NB4 (cell line): ENCODE results near the gene CIB2.

Experiments used
- MYC ChIP-seq: IDR thresholded peaks from 2 replicates; pipeline ENCODE4 v1.6.1; 2011; ENCODE audit warnings: low read depth, low read length
- POLR2A ChIP-seq: IDR thresholded peaks from 2 replicates; pipeline ENCODE4 v1.6.1; 2011; ENCODE audit warnings: mild to moderate bottlenecking; ENCODE audit not compliant: insufficient read length; ENCODE audit errors: extremely low read depth
- TF ChIP-seq, protein P1 (sequence below): IDR thresholded peaks from one replicate; pipeline ENCODE4 v1.5.1; 2012; ENCODE audit warnings: low read depth, low read length
- TF ChIP-seq, protein P2 (sequence below): IDR thresholded peaks from 2 replicates; pipeline ENCODE4 v1.6.1; 2011; ENCODE audit warnings: low read depth, low read length

DNA sequence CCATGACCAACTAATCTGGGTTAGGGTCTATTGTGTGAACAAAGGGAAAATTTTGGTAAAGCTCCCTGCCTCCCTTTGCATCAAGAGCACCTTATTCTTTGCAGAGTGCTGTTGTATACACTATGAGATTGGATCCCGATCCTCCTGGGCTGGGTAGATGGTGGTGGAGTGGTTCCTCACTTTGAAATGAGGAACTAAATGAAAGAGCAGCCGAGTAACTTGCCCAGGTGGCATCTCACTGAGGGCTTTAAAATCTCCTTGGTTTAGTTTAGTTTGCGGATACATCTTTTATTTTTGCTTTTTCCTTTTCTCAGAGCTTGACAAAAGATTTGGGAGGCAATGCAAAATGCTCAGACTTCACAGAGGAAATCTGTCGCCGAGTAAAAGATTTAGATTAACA, 37.4 kb upstream of the CIB2 start:
- TF ChIP-seq, protein P1, sequence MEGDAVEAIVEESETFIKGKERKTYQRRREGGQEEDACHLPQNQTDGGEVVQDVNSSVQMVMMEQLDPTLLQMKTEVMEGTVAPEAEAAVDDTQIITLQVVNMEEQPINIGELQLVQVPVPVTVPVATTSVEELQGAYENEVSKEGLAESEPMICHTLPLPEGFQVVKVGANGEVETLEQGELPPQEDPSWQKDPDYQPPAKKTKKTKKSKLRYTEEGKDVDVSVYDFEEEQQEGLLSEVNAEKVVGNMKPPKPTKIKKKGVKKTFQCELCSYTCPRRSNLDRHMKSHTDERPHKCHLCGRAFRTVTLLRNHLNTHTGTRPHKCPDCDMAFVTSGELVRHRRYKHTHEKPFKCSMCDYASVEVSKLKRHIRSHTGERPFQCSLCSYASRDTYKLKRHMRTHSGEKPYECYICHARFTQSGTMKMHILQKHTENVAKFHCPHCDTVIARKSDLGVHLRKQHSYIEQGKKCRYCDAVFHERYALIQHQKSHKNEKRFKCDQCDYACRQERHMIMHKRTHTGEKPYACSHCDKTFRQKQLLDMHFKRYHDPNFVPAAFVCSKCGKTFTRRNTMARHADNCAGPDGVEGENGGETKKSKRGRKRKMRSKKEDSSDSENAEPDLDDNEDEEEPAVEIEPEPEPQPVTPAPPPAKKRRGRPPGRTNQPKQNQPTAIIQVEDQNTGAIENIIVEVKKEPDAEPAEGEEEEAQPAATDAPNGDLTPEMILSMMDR: no peak
- TF ChIP-seq POLR2A (no peak), MYC (no peak)
- TF ChIP-seq, protein P2, sequence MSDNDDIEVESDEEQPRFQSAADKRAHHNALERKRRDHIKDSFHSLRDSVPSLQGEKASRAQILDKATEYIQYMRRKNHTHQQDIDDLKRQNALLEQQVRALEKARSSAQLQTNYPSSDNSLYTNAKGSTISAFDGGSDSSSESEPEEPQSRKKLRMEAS: no peak
